ENCODE data around the gene ASGR1.
"Not testable (repeated sequence)": the region's sequence is repeated elsewhere in the genome, so short reads cannot be mapped to it uniquely, and the experiment has no call there.

The ASGR1 gene

GRCh38 chr17:7190276-7190917 is 11.2 kb upstream of the ASGR1 start:
- DNase-seq = no peak

DNA sequence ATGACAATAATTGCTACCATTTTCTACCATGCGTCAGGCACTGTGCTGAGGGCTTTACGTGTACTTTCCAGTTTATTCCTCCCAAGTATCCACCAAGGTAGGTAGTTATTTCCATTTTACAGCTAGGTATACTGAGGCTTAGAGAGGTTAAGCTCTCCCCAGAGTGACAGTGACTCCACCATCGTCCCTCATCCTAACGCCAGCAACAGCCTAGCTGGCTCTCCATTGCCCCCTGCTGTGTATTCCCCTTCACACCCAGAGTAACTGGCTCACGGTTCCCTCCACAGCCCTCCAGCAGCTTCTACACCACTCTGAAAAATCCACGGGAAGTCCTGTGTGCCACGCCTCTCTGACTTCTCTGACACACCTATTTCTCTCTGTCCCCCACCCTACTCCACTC is 7.1 kb upstream of the ASGR1 start:
- DNase-seq = peak; percentile 12

- DNase-seq = no peak
These were observed 5.5 kb upstream of the ASGR1 start for GRCh38 chr17:7184647-7185046.

- no peak for DNase-seq
These were observed 4.9 kb upstream of the ASGR1 start for GRCh38 chr17:7184091-7184488.

GRCh38 chr17:7183433-7184090 is 4.4 kb upstream of the ASGR1 start:
- no peak for DNase-seq

DNA sequence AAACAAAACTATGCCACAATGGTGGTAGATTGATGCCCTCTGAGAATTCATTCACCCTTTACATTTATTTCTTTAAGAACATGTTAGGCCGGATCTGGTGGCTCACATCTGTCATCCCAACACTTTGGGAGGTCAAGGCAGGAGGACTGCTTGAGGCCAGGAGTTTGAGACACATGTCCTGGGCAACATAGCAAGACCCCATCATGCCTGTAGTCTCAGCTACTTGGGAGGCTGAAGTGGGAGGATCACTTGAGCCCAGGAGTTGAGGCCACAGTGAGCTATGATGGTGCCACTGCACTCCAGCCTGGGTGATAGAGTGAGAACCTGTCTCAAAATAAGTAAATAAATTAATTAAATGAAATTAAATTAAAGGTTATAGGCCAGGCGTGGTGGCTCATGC is 2.9 kb upstream of the ASGR1 start:
- DNase-seq = not testable (repeated sequence)

- no peak for DNase-seq
These were observed 225 bp downstream of the ASGR1 start for GRCh38 chr17:7178973-7179316.

DNA sequence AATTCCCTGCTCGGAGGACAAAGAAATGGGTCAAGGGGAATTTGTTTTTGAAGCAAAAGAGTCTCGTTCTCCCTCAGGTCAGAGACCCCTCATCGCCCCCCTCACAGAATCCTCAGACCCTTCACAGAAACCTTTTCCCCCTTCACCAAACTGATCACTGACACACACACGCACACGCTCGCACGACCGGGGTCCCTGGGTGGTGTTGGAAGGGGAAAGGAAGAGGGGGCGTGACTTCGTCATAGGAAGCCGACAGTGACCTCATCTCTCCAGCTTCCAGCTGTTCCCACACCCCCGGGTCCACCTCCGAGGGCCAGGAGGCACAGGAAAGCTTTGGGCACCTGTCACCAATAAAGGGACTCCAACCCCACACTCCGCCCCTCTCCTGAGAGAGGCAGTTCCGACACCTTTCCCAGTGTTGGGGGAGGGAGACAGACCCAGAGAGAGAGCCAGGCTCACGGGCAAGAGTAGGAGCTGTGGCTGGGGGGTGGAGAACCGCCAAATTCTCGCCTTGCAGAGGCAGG is 1.2 kb downstream of the ASGR1 start:
- DNase-seq = no peak

- peak; percentile 71 for DNase-seq
These were observed 1.8 kb downstream of the ASGR1 start for GRCh38 chr17:7177191-7177953.

GRCh38 chr17:7176841-7177190 is 2.4 kb downstream of the ASGR1 start:
- no peak for DNase-seq

DNA sequence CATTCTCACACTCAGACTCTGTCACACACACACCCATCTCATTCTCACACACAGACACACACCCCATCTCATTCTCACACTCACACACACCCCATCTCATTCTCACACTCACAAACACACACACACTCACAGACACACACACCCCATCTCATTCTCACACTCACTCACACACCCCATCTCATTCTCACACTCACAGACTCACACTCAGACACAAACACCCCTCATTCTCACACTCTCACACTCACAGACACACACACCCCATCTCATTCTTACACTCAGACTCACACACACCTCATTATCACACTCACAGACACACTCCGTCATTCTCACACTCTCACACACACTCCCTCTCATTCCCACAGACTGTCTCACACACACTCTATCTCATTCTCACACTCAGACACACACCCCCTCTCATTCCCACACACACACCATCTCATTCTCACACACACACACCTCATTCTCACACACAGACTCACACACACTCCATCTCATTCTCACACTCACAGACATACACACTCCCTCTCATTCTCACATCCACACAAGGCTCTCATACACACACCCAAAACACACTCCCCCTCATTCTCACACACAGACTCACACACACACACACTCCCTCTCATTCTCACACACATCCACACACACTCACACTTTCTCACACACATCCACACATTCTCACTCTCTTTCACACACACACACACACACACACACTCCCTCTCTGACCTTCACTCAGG is 2.9 kb downstream of the ASGR1 start:
- no peak for DNase-seq

GRCh38 chr17:7175330-7175733 is 3.8 kb downstream of the ASGR1 start:
- DNase-seq = no peak

GRCh38 chr17:7174603-7175326 is 4.4 kb downstream of the ASGR1 start:
- DNase-seq = no peak

DNA sequence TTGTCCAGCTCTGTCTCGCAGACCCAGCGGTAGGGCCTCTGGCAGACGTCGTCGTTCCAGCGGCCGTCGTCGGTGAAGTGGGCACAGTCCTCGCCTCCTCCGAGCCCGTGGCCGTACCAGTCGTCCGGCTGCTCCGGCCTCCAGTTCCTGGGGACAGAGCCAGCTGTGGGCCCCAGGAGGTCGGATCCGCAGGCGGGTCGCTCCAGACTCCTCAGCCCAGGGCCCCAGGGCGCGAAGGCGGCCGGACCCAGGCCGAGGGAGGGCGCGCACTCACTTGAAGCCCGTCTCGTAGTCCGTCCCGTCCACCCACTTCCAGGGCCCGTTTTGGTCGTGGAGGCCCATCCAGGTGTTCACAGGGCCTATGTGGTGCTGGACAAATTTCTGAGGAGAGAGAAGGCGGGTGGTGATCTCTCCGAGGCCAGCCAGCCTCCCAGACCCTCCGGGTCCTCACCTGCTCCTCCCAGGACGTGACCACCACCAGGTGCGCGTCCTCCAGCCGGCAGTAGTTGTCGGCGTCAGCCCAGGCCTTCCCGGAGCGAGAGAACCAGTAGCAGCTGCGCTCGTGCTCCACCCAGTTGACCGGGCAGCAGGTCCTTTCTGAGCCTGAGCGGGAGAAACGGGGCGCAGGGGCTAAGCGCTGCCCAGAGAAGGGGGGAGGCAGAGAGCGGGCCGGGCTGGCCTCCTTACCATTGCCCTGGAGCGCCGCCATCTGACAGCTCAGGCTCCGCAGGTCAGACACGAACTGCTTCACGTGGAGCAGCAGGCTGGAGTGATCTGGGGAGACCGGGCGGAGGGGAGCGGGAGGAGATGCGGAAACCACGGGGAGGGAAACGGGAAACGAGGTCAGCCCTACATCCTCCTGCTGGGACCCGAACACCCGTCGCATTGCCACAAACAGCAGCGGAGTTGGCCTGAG is 5.2 kb downstream of the ASGR1 start:
- peak; percentile 28 for DNase-seq

- not testable (repeated sequence) for DNase-seq
These were observed 6.5 kb downstream of the ASGR1 start for GRCh38 chr17:7172522-7173191.

- DNase-seq = not testable (repeated sequence)
These were observed 9.6 kb downstream of the ASGR1 start for GRCh38 chr17:7169565-7169908.

DNA sequence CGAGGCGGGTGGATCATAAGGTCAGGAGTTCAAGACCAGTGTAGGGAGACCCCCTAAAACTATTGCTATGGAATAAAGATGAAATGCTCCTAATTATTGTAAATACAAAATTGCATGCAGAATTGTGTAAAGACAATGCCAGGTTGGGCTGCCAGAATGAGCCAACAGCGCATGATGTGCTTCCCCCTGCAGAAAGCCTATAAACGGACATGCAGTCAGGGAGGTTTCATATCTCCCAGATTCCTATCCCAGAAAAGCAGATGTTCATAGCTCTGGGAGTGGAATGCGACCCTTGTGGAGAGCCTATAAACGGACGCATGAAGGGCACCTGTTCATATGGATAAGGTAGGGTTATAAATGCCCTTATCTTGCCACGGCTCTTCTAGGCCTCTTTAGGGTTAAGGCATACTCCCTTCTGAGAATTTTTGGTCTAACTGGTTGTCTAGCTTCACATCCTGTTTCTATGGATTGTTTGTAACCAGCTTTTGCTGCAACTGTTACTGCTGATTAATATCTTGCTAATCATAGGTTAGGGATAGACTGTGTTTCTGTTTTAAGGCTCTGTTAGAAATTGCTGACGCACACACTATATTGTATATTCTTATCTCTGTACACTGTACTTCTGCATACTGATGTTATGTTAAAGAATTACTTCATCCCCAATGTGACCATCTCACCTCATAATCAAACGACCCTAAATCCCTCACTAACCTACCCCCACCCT is 10.2 kb downstream of the ASGR1 start:
- DNase-seq = not testable (repeated sequence)

- DNase-seq = no peak
These were observed 11.3 kb downstream of the ASGR1 start for GRCh38 chr17:7167832-7168231.

GRCh38 chr17:7166873-7167272 is 12.3 kb downstream of the ASGR1 start:
- DNase-seq = no peak

- DNase-seq = not testable (repeated sequence)
These were observed 19.6 kb downstream of the ASGR1 start for GRCh38 chr17:7159571-7159970.
